HG02884 (cell line): ENCODE data around the gene KCNQ5.
"Not testable (repeated sequence)": the region's sequence is repeated elsewhere in the genome, so short reads cannot be mapped to it uniquely, and the experiment has no call there.

Experiments used
- ATAC-seq: cut with Tn5 transposase; IDR thresholded peaks from one replicate; pipeline ENCODE4 v1.9.1; 2021; ENCODE audit warnings: mild to moderate bottlenecking, moderate library complexity; ENCODE audit not compliant: unreplicated experiment

KCNQ5 gene

DNA sequence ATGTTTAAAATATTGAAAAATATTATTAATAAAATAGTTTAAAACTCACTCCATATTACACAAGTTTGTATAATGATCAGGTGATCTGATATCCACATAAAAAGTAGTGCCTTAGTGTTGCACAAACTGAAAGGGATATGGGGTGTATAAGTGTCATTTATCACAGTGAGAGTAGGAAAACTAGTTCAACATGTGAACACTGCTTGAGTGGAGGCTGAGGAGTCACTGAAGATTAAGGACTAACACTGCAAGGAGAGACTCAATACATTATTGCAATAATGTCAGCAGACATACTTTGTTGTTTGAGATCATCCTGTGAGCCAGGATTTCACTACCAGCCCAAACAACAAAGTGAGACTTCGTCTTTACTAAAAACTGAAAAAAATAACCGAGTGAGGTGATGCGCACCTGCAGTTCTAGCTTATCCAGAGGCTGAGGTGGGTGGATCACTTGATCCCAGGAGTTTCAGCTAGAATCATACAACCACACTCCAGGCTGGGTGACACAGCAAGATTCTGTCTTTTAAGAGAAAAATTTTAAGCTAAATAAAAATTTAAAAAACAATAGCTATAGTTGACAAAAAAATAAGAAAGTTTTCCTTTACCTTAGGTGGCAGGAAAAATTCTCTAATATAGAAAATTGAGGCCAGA, 605.9 kb downstream of the KCNQ5 start:
- no peak for ATAC-seq

DNA sequence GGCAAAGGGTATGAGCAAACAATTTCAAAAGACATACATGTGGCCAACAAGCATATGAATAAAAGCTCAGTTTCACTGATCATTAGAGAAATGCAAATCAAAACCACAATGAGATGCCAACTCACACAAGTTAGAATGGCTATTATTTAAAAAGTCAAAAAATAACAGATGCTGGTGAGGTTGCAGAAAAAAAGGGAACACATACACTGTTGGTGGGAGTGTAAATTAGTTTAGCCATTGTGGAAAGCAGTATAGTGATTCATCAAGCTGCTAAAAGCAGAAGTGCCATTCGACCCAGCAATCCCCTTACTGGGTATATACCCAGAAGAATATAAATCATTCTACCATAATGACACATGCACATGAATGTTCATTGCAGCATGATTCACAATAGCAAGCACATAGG, 610.1 kb downstream of the KCNQ5 start:
- no peak for ATAC-seq

DNA sequence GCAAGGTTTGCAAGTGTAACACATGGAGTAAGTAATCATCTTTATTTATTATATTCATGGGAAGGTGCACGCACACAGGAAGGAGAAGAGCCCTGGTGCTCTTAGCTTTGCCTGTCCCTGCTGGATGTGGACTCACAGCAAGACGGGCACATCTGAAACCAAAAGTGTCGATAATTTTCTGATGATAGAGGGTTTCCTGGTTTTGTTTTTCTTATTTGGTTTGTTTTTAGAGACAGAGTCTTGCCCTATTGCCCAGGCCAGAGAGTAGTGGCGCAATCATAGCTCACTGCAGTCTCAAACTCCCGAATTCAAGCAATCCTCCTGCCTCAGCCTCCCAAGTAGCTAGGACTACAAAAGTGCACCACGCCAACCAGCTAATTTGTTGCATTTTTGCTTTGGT, 611.2 kb downstream of the KCNQ5 start:
- ATAC-seq, result no peak

GRCh38 chr6:73233971-73234370, 612.1 kb downstream of the KCNQ5 start:
- not testable (repeated sequence) for ATAC-seq

DNA sequence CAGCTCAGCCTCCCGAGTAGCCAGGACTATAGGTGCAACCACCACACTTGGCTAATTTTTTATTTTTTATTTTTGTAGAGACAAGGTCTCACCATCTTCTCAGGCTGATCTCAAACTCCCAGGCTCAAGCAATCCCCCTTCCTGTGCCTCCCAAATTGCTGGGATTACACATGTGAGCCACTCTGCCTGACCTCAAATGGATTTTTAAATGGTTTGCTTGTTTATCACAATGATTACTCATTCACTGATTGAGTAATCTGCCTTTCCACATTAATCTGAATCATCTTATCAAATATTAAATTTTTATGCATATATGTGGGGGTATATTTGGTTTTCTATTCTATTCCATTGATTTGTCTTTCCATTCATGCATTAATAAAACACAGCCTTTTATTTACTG, 612.9 kb downstream of the KCNQ5 start:
- no peak for ATAC-seq

DNA sequence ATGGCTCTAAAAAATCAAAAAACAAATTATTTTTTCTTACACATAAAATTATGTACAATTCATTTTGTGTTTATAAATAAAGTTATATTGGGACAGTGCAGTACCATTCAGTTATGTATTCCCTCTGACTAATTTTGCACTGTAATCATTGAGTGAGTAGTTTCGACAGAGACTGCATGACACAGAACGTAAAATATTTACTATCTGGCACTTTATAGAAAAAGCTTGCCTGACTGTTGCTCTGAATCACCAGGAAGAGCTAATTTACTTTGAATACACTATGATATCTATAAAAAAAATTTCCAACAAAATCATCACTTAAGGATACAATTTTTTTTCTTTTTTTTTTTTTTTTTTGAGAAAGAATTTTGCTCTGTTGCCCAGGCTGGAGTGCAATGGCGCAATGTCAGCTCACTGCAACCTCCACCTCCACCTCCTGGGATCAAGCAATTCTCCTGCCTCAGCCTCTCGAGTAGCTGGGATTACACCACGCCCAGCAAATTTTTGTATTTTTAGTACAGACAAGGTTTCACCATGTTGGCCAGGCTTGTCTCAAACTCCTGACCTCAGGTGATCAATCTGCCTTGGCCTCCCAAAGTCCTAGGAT, 614.4 kb downstream of the KCNQ5 start:
- ATAC-seq, result no peak

GRCh38 chr6:73240730-73241129, 618.9 kb downstream of the KCNQ5 start:
- no peak for ATAC-seq

DNA sequence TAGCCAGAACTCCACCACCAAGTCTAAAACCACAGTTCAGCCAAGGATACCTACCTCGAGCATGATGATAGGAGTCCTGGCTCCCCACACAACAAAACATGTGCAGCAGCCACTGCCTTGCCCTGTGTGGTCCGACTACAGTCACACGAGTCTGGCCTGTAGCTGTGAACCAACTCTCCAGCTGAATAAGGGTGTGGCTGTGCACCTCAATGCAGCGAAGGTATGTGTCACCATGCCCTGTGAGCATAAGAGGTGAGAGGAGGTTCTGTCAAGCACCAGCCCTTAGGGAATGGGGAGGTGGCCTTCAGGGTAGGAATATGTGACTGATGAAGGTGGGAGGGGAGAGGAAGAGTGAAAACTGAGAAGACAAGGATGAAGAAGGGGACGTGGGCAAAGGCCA, 620.1 kb downstream of the KCNQ5 start:
- no peak for ATAC-seq
